ENCODE results near the gene STAG1. TPM values are rescaled to one million over a fixed set of nuclear protein-coding genes. Genes with fewer than 3 reads are reported as not detected.
A peak's percentile ranks its signal among the peaks of the same experiment; 100 is the strongest.

STAG1 gene
- polyA plus RNA-seq, 3 donors, result 7.2 to 10.0 (median 7.5) TPM

DNA sequence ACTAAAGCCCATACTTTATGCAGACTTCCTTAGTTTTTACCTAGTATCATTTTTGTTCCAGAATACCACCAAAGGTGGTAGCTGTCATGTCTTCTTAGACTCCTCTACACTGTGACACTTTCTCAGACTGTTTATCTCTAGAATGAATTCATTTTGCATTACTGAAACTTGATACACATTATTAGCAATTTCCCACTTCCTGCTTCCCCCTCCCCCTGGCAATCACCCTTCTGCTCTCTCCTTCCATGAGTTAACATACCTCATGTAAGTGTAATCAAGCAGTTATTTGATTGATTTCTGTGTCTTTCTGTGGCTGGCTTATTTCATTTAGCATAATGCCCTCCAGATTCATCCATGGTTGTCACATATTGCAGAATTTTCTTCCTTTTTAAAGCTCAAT lies 204.9 kb downstream of the STAG1 start:
- TF ChIP-seq, protein P1, sequence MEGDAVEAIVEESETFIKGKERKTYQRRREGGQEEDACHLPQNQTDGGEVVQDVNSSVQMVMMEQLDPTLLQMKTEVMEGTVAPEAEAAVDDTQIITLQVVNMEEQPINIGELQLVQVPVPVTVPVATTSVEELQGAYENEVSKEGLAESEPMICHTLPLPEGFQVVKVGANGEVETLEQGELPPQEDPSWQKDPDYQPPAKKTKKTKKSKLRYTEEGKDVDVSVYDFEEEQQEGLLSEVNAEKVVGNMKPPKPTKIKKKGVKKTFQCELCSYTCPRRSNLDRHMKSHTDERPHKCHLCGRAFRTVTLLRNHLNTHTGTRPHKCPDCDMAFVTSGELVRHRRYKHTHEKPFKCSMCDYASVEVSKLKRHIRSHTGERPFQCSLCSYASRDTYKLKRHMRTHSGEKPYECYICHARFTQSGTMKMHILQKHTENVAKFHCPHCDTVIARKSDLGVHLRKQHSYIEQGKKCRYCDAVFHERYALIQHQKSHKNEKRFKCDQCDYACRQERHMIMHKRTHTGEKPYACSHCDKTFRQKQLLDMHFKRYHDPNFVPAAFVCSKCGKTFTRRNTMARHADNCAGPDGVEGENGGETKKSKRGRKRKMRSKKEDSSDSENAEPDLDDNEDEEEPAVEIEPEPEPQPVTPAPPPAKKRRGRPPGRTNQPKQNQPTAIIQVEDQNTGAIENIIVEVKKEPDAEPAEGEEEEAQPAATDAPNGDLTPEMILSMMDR (IDR thresholded peaks at IDR 0.05), result no peak
- Histone ChIP-seq H4K20me1 (ENCODE audit: insufficient read depth, low read length) (no peaks in the 10 kb centered on the region), H3K36me3 (replicated peaks in 1 of 2; ENCODE audit: control insufficient read depth in 1 of 2, insufficient read depth in 2 of 2, low read length in 2 of 2) (no peaks in the 10 kb centered on the region), H3K79me2 (ENCODE audit: insufficient read depth, low read length) (peaks cover 8% of the 10 kb centered on the region), H3K9me3 (replicated peaks in 1 of 2; ENCODE audit: control insufficient read depth in 1 of 2, insufficient read depth in 1 of 2, low read length in 2 of 2) (no peaks in the 10 kb centered on the region), H3K4me1 (ENCODE audit: control insufficient read depth in 1 of 2, insufficient read depth in 2 of 2, low read length in 2 of 2) (peaks cover 31 to 52% of the 10 kb centered on the region in 2 donors), H3K27me3 (ENCODE audit: control insufficient read depth in 2 of 2, insufficient read depth in 2 of 2, low read length in 2 of 2) (no peaks in the 10 kb centered on the region), H3K4me3 (replicated peaks in 1 of 3; ENCODE audit: low read depth in 2 of 3, low read length in 3 of 3) (no peak overlapping the region), H3K4me2 (replicated peaks; ENCODE audit: extremely low read depth, low read length, poor library complexity, severe bottlenecking) (no peak overlapping the region), H3K27ac (ENCODE audit: low read depth in 1 of 2, low read length in 2 of 2) (peak overlapping the region in 1 of 2 donors; percentile 3), H3K9ac (ENCODE audit: insufficient read depth, low read length, poor library complexity, severe bottlenecking) (no peak overlapping the region), H2AFZ (ENCODE audit: insufficient read depth, low read depth, low read length, poor library complexity, severe bottlenecking) (no peak overlapping the region)
- intact Hi-C loops (cut with micrococcal nuclease), result no loop called here
- no peaks in the 10 kb centered on the region for H3K9me3 Mint-ChIP-seq
- DNase-seq, result no peak
- H3K27ac Mint-ChIP-seq, result peak overlapping the region in 2 of 7 donors; percentile 33 to 62
- H3K27me3 Mint-ChIP-seq (ENCODE audit: low read depth in 3 of 3), result no peaks in the 10 kb centered on the region
- H3K36me3 Mint-ChIP-seq, result peaks cover 4 to 9% of the 10 kb centered on the region in 2 donors
- peaks cover 52% of the 10 kb centered on the region for H3K4me1 Mint-ChIP-seq
- no peak overlapping the region for H3K4me3 Mint-ChIP-seq

DNA sequence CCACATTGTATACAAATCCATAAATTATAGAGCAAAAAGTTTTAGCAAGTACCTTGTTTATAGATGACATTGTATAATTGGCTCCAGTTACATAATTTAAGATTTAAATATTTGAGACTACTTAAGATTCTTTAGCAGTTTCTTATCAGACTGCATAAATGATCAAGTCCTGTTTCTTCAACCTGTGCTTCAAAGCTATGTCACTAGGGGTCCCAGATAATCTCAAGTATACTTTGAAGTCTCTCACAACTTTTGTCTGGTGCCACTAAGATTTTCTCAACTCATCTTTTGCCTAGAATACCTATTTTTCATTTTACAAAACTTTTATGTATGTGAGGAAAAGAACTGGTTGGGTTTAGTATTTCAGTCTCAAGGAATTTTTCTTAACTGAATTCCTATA lies 205.5 kb downstream of the STAG1 start:
- H3K36me3 Mint-ChIP-seq, result peaks cover 4 to 9% of the 10 kb centered on the region in 2 donors
- no peaks in the 10 kb centered on the region for H3K27me3 Mint-ChIP-seq (ENCODE audit: low read depth in 3 of 3)
- H3K79me2 ChIP-seq (ENCODE audit: insufficient read depth, low read length), result peaks cover 8% of the 10 kb centered on the region
- no peak overlapping the region for H2AFZ ChIP-seq (ENCODE audit: insufficient read depth, low read depth, low read length, poor library complexity, severe bottlenecking)
- H3K4me3 ChIP-seq (replicated peaks in 1 of 3; ENCODE audit: low read depth in 2 of 3, low read length in 3 of 3), result no peak overlapping the region
- H3K4me2 ChIP-seq (replicated peaks; ENCODE audit: extremely low read depth, low read length, poor library complexity, severe bottlenecking), result no peak overlapping the region
- no peaks in the 10 kb centered on the region for H3K27me3 ChIP-seq (ENCODE audit: control insufficient read depth in 2 of 2, insufficient read depth in 2 of 2, low read length in 2 of 2)
- no peaks in the 10 kb centered on the region for H3K9me3 Mint-ChIP-seq
- H3K9me3 ChIP-seq (replicated peaks in 1 of 2; ENCODE audit: control insufficient read depth in 1 of 2, insufficient read depth in 1 of 2, low read length in 2 of 2), result no peaks in the 10 kb centered on the region
- H3K9ac ChIP-seq (ENCODE audit: insufficient read depth, low read length, poor library complexity, severe bottlenecking), result no peak overlapping the region
- H3K4me1 ChIP-seq (ENCODE audit: control insufficient read depth in 1 of 2, insufficient read depth in 2 of 2, low read length in 2 of 2), result peaks cover 31 to 53% of the 10 kb centered on the region in 2 donors
- no peaks in the 10 kb centered on the region for H3K36me3 ChIP-seq (replicated peaks in 1 of 2; ENCODE audit: control insufficient read depth in 1 of 2, insufficient read depth in 2 of 2, low read length in 2 of 2)
- H4K20me1 ChIP-seq (ENCODE audit: insufficient read depth, low read length), result no peaks in the 10 kb centered on the region
- peak overlapping the region in 1 of 2 donors; percentile 3 for H3K27ac ChIP-seq (ENCODE audit: low read depth in 1 of 2, low read length in 2 of 2)
- TF ChIP-seq, protein P1 (IDR thresholded peaks at IDR 0.05), result peak; percentile 36
- H3K4me1 Mint-ChIP-seq, result peaks cover 52% of the 10 kb centered on the region
- H3K4me3 Mint-ChIP-seq, result no peak overlapping the region
- intact Hi-C loops (cut with micrococcal nuclease), result no loop called here
- no peak for DNase-seq
- H3K27ac Mint-ChIP-seq, result no peak overlapping the region

All from CD14-positive monocyte (primary cell).